Glutamatergic neuron (in vitro differentiated cells): ENCODE results near the gene CDH4. TPM values are rescaled to one million over a fixed set of nuclear protein-coding genes. Genes with fewer than 3 reads are reported as not detected.

Experiments
- DNase-seq: peaks from one replicate; pipeline ENCODE4 v3.0.0; 2022
- H3K27ac Mint-ChIP-seq: one replicate; pipeline ENCODE4 v1.8.0; 2020; ENCODE audit warnings: mild to moderate bottlenecking, mixed read lengths, inconsistent platforms; ENCODE audit not compliant: unreplicated experiment
- H3K27me3 Mint-ChIP-seq: one replicate; pipeline ENCODE4 v1.8.0; 2020; ENCODE audit warnings: mild to moderate bottlenecking, moderate library complexity, mixed read lengths, inconsistent platforms; ENCODE audit not compliant: unreplicated experiment
- H3K36me3 Mint-ChIP-seq: one replicate; pipeline ENCODE4 v1.8.0; 2020; ENCODE audit warnings: mild to moderate bottlenecking, mixed read lengths, inconsistent platforms; ENCODE audit not compliant: unreplicated experiment
- H3K4me1 Mint-ChIP-seq: one replicate; pipeline ENCODE4 v1.8.0; 2020; ENCODE audit warnings: mild to moderate bottlenecking, low read depth, mixed read lengths, inconsistent platforms; ENCODE audit not compliant: unreplicated experiment
- H3K4me3 Mint-ChIP-seq: one replicate; pipeline ENCODE4 v1.8.0; 2020; ENCODE audit warnings: mild to moderate bottlenecking, mixed read lengths, inconsistent platforms; ENCODE audit not compliant: unreplicated experiment
- H3K9me3 Mint-ChIP-seq: one replicate; pipeline ENCODE4 v1.8.0; 2020; ENCODE audit warnings: mild to moderate bottlenecking, moderate library complexity, mixed read lengths, inconsistent platforms; ENCODE audit not compliant: unreplicated experiment
- total RNA-seq: library from RNA; stranded (reverse); fragmentation: NEBNext Ultra II Directional; extraction: Animal tissue kit (Norgen Biotek cat#: 25700); gene quantifications from one replicate; pipeline ENCODE4 v1.2.1, GENCODE V29; 2021; ENCODE audit not compliant: unreplicated experiment
- TF ChIP-seq, protein P1 (sequence below): fragments of 200-600 bp; sonication (generic); IDR thresholded peaks from one replicate; pipeline ENCODE4 v1.5.0; 2021; ENCODE audit not compliant: partially characterized antibody, unreplicated experiment

The CDH4 gene
- total RNA-seq, 1 donor from 2014 or later = 1.2 TPM

DNA sequence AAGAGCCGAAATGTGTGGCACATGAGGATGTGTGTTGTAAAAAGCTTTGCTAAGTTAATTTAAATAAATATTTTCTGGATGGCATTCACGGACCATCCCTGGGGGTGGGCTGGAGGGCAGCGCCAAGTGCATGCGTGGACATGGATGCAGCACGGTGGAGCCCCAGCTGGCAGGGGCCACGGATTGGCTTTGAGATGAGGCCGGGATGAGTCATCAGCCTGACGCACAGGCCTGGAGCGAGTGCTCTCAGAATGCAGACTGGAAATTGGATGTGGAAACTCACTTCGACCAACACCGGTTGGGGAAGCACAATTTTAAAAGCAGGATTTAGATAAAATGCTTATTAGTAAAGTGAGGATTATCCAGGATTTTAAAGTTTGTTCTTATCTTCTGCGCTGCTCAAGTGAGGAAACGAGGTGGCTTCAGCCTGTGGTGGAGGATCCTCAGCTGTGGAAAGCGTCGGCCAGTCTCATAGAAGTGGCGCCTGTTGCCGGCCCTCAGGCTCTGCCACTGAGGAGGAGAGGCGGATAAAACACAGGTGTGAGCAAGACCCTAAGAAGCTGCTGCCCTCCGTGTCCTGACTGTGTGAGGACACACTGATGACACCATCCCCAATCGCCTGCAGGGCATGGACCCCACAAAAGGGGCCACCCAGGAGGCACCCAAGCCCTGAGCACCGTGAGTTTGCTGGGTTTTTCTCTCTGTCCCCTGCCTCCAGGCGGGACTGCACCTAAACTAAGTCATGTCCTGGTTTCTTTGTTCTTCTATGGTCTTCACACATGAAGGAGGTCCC, 279.7 kb downstream of the CDH4 start:
- H3K4me1 Mint-ChIP-seq = peaks cover 4% of the 10 kb centered on the region
- H3K9me3 Mint-ChIP-seq = no peaks in the 10 kb centered on the region
- H3K36me3 Mint-ChIP-seq = no peaks in the 10 kb centered on the region
- DNase-seq = no peak
- no peak overlapping the region for H3K27ac Mint-ChIP-seq
- H3K4me3 Mint-ChIP-seq = no peak overlapping the region
- TF ChIP-seq, protein P1, sequence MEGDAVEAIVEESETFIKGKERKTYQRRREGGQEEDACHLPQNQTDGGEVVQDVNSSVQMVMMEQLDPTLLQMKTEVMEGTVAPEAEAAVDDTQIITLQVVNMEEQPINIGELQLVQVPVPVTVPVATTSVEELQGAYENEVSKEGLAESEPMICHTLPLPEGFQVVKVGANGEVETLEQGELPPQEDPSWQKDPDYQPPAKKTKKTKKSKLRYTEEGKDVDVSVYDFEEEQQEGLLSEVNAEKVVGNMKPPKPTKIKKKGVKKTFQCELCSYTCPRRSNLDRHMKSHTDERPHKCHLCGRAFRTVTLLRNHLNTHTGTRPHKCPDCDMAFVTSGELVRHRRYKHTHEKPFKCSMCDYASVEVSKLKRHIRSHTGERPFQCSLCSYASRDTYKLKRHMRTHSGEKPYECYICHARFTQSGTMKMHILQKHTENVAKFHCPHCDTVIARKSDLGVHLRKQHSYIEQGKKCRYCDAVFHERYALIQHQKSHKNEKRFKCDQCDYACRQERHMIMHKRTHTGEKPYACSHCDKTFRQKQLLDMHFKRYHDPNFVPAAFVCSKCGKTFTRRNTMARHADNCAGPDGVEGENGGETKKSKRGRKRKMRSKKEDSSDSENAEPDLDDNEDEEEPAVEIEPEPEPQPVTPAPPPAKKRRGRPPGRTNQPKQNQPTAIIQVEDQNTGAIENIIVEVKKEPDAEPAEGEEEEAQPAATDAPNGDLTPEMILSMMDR = no peak
- peaks cover 7% of the 10 kb centered on the region for H3K27me3 Mint-ChIP-seq

DNA sequence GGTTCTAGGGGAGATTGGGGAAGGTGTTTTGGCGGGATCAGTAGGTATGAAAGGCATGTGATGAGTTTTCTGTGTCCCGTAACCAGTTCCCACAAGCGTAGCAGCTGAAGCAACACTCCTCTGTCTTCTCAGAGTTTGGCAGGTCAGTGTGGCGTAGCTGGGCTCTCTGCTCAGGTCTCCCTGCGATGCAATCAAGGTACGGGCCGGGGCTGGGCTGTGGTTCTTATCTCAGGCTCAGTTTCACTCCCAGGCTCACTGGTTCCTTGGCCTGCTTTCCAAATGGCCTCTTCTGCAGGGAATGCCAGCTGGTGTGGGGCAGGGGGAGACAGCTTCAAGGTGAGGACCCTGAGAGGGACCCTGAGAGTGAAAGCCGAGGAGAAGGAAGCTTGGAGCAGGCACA, 280.7 kb downstream of the CDH4 start:
- no peaks in the 10 kb centered on the region for H3K36me3 Mint-ChIP-seq
- TF ChIP-seq, protein P1 = no peak
- H3K27ac Mint-ChIP-seq = no peak overlapping the region
- peaks cover 7% of the 10 kb centered on the region for H3K27me3 Mint-ChIP-seq
- peaks cover 4% of the 10 kb centered on the region for H3K4me1 Mint-ChIP-seq
- no peaks in the 10 kb centered on the region for H3K9me3 Mint-ChIP-seq
- H3K4me3 Mint-ChIP-seq = no peak overlapping the region
- DNase-seq = no peak

DNA sequence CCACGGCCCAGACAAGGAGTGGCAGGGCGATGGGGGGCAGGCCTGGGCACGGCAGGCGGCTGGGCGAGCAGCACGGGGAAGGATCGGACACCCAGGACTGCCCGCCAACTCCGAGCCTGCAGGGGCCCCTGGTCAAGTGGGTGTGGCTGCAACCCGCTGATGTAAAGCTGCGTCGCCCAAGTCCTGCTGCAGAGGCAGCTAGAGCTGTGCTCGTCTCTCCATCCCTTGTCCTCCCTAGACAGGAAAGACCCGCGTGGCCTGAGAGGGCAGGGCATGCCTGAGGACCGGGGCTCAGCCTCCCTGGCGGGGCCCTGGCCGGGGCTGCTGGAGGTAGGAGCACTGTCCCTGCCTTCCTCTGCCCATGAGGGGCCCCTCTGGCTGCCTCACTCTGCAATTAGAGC, 281.2 kb downstream of the CDH4 start:
- no peak for DNase-seq
- peaks cover 8% of the 10 kb centered on the region for H3K27me3 Mint-ChIP-seq

DNA sequence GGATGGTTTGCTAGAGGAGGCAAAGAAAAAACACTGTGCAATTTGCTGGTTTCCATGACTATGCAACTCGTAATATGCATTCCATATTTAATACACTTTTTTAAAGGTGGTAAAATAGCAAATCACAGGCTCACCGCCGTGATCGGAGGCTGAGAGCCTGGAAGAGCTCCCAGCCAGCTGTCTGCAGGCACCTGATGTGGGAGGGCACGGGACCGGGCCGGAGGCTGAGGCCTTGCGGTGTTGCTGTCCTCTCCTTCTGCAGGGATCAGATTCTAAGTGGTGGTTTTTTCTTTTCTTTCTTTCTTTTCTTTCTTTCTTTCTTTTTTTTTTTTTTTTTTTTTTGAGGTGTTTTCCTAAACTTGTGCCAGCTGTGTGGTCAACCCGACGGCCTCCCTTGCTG, 282.3 kb downstream of the CDH4 start:
- no peak for DNase-seq
- Mint-ChIP-seq H3K27me3 (peaks cover 7% of the 10 kb centered on the region), H3K4me3 (no peak overlapping the region), H3K9me3 (no peaks in the 10 kb centered on the region), H3K4me1 (peaks cover 4% of the 10 kb centered on the region), H3K36me3 (no peaks in the 10 kb centered on the region), H3K27ac (no peak overlapping the region)
- TF ChIP-seq, protein P1 = no peak

More for the DNA sequence above, 281.2 kb downstream of the CDH4 start:
- TF ChIP-seq, protein P1 = no peak
- Mint-ChIP-seq H3K9me3 (no peaks in the 10 kb centered on the region), H3K36me3 (no peaks in the 10 kb centered on the region), H3K4me1 (peaks cover 4% of the 10 kb centered on the region), H3K4me3 (no peak overlapping the region), H3K27ac (no peak overlapping the region)

DNA sequence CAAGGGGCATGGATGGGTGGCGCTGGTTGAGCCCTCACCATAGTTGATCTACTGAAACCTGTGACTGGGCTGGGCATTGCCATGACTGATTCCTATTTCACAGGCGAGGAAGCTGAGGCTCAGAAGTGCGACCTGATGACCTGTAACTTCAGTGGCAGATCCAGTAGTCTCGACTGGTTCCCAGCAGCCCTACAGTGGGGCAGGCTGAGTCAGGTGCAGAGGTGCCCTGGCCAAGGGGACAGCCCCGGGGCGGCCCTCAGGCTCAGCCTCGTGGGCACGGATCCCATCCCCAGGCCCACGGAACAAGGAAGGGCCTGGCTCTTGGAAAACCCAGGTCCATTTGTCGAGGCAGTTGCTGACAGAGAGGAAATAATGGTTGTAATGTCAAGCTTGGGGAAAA, 283.0 kb downstream of the CDH4 start:
- TF ChIP-seq, protein P1 = no peak
- Mint-ChIP-seq H3K4me3 (no peak overlapping the region), H3K9me3 (peaks cover 4% of the 10 kb centered on the region), H3K4me1 (peaks cover 4% of the 10 kb centered on the region), H3K36me3 (no peaks in the 10 kb centered on the region), H3K27ac (no peak overlapping the region), H3K27me3 (peaks cover 4% of the 10 kb centered on the region)
- DNase-seq = no peak
